K562 (cell line): ENCODE measurements around the gene SMNDC1. TPM values are rescaled to one million over a fixed set of nuclear protein-coding genes. Genes with fewer than 3 reads are reported as not detected.
A peak's percentile ranks its signal among the peaks of the same experiment; 100 is the strongest.

Experiments
- DIDO1 ChIP-seq: fragments of 450-650 bp; IDR thresholded peaks from 2 replicates; pipeline ENCODE4 v1.6.1; 2016; ENCODE audit warnings: low read depth, missing biosample characterization, missing genetic modification characterization
- KHSRP ChIP-seq: fragments of 450-650 bp; IDR thresholded peaks from 2 replicates; pipeline ENCODE4 v1.6.1; 2017
- MED1 ChIP-seq: sonication (generic); formaldehyde crosslinking; IDR thresholded peaks from 2 replicates; pipeline ENCODE4 v1.8.1; 2023; ENCODE audit warnings: missing genetic modification reagents, borderline replicate concordance
- NR1H2 ChIP-seq: sonication (generic); formaldehyde crosslinking; IDR thresholded peaks from 2 replicates; pipeline ENCODE4 v1.4.0; 2020; ENCODE audit warnings: mild to moderate bottlenecking, missing genetic modification reagents
- NR2F6 ChIP-seq: fragments of 450-650 bp; formaldehyde crosslinking; IDR thresholded peaks from 2 replicates; pipeline ENCODE4 v1.4.0; 2020; ENCODE audit warnings: mild to moderate bottlenecking
- OTX1 ChIP-seq: fragments of 450-650 bp; formaldehyde crosslinking; IDR thresholded peaks from 2 replicates; pipeline ENCODE4 v1.4.0; 2022; ENCODE audit warnings: mild to moderate bottlenecking
- POLR3A ChIP-seq: IDR thresholded peaks from 2 replicates; pipeline ENCODE4 v1.6.1; 2011; ENCODE audit warnings: borderline replicate concordance, mild to moderate bottlenecking, moderate library complexity; ENCODE audit not compliant: insufficient read length, insufficient read depth; ENCODE audit errors: extremely low read depth
- RB1 ChIP-seq: fragments of 450-650 bp; IDR thresholded peaks from 2 replicates; pipeline ENCODE4 v1.6.1; 2017; ENCODE audit warnings: low read depth, mild to moderate bottlenecking
- TAF7 ChIP-seq: fragments of 450-650 bp; IDR thresholded peaks from 2 replicates; pipeline ENCODE4 v1.6.1; 2016; ENCODE audit warnings: missing genetic modification characterization, missing compliant biosample characterization
- TOE1 ChIP-seq, 2 experiments: fragments of 450-650 bp in 1 of 2; sonication (generic) in 1 of 2; formaldehyde crosslinking in 1 of 2; IDR thresholded peaks; 2 replicates each; pipeline versions ENCODE4 v1.7.1 to v1.8.0; 2016 to 2022; ENCODE audit warnings: borderline replicate concordance in 2 of 2, mild to moderate bottlenecking in 2 of 2, antibody characterized with exemption in 1 of 2, inconsistent platforms in 1 of 2, low read depth in 1 of 2, missing genetic modification reagents in 1 of 2, moderate library complexity in 1 of 2
- U2AF1 ChIP-seq: fragments of 200-400 bp; formaldehyde crosslinking; optimal IDR thresholded peaks from 2 replicates; pipeline ENCODE3; 2017; ENCODE audit warnings: mild to moderate bottlenecking, low read depth, low read length, moderate library complexity
- YY1 ChIP-seq, 3 experiments: IDR thresholded peaks; 2 replicates each; pipeline ENCODE4 v1.6.1; 2011; ENCODE audit warnings: low read length in 2 of 3, mild to moderate bottlenecking in 2 of 3, moderate library complexity in 2 of 3, borderline replicate concordance in 1 of 3, control low read depth in 1 of 3, low read depth in 1 of 3; ENCODE audit not compliant: insufficient read depth in 3 of 3, insufficient replicate concordance in 2 of 3, control insufficient read depth in 1 of 3, insufficient read length in 1 of 3; ENCODE audit errors: extremely low read depth in 1 of 3
- ZBTB2 ChIP-seq: fragments of 450-650 bp; IDR thresholded peaks from 2 replicates; pipeline ENCODE4 v1.6.1; 2016; ENCODE audit warnings: antibody characterized with exemption
- ZBTB40 ChIP-seq, 2 experiments: fragments of 450-650 bp in 1 of 2; sonication (generic) in 1 of 2; formaldehyde crosslinking in 1 of 2; IDR thresholded peaks; 2 replicates each; pipeline versions ENCODE4 v1.7.1 to v1.9.0; 2016 to 2022; ENCODE audit warnings: inconsistent platforms in 1 of 2, mild to moderate bottlenecking in 1 of 2, missing genetic modification reagents in 1 of 2
- ZNF146 ChIP-seq: IDR thresholded peaks from one replicate; pipeline ENCODE4 v1.6.1; 2018; ENCODE audit warnings: missing compliant biosample characterization; ENCODE audit not compliant: unreplicated experiment
- ZNF551 ChIP-seq: fragments of 250-450 bp; sonication (Bioruptor Pico); IDR thresholded peaks from 2 replicates; pipeline ENCODE4 v1.5.0; 2021; ENCODE audit warnings: mild to moderate bottlenecking, moderate library complexity
- polyA plus RNA-seq, 8 experiments: library from polyadenylated mRNA; depleted of rRNA in 4 of 8; stranded (reverse) in 5 of 8; unstranded in 3 of 8; fragments of >200 nt; fragmentation: Nextera tagmentation in 2 of 8; fragmentation: Illumina TruSeq in 1 of 8; extraction: Ambion mirVana in 2 of 8; extraction: Trizol in 1 of 8; gene quantifications; 2 replicates each; pipeline versions ENCODE4 v1.2.1 to v1.2.3, GENCODE V29; 2011 to 2014; ENCODE audit warnings: inconsistent platforms in 1 of 8, missing spikeins in 1 of 8
- total RNA-seq, 7 experiments: library from RNA; depleted of rRNA in 6 of 7; stranded (reverse); fragments of >200 nt in 6 of 7; fragmentation: Illumina TruSeq in 2 of 7; extraction: Trizol in 2 of 7; gene quantifications; 2 replicates each; pipeline versions ENCODE4 v1.2.1 to v1.2.3, GENCODE V29; 2011 to 2021; ENCODE audit warnings: low replicate concordance in 1 of 7

Gene SMNDC1
- total and polyA plus RNA-seq, 9 of the 15 experiments (the other 6 are each of a cell fraction or from before 2014, with no cell fraction given): 6.8 to 35.8 (median 12.3) TPM

- no peak for TF ChIP-seq NR2F6 (CRISPR knock-in tag)
- TF ChIP-seq NR1H2 (CRISPR knock-in tag): no peak
- no peak for TF ChIP-seq U2AF1
- TF ChIP-seq RB1: no peak
- no peak for TF ChIP-seq ZNF551 (CRISPR knock-in tag)
- TF ChIP-seq DIDO1: no peak
- TF ChIP-seq ZNF146 (CRISPR knock-in tag): no peak
- TF ChIP-seq KHSRP: no peak
- TF ChIP-seq ZBTB40 (IDR thresholded peaks at IDR 0.05): peak; percentile 75
- TF ChIP-seq ZBTB40 (CRISPR knock-in tag; IDR thresholded peaks at IDR 0.05): no peak
- TF ChIP-seq TAF7 (tag): no peak
- TF ChIP-seq ZBTB2: no peak
- TF ChIP-seq OTX1: no peak
- TF ChIP-seq MED1 (CRISPR knock-in tag): no peak
- TF ChIP-seq TOE1 (IDR thresholded peaks at IDR 0.05; ENCODE audit: borderline replicate concordance): peak; percentile 98
- TF ChIP-seq TOE1 (CRISPR knock-in tag; IDR thresholded peaks at IDR 0.05; ENCODE audit: borderline replicate concordance, low read depth): no peak
- peak; percentile 41 to 89 (median 81) for TF ChIP-seq YY1 (IDR thresholded peaks at IDR 0.05; ENCODE audit: borderline replicate concordance in 1 of 3, control insufficient read depth in 1 of 3, extremely low read depth in 1 of 3, insufficient read depth in 3 of 3, insufficient read length in 1 of 3, insufficient replicate concordance in 2 of 3, low read depth in 1 of 3, low read length in 2 of 3)
- no peak for TF ChIP-seq POLR3A
These were observed at the start of gene SMNDC1 (continued) for GRCh38 chr10:110304780-110305421.
